ENCODE results near the gene NAA38. TPM values are rescaled to one million over a fixed set of nuclear protein-coding genes. Genes with fewer than 3 reads are reported as not detected.
"Not testable (repeated sequence)": the region's sequence is repeated elsewhere in the genome, so short reads cannot be mapped to it uniquely, and the experiment has no call there.

Gene NAA38
- total and polyA plus RNA-seq, 2 experiments from 2014 or later: 71.5 to 185 TPM

DNA sequence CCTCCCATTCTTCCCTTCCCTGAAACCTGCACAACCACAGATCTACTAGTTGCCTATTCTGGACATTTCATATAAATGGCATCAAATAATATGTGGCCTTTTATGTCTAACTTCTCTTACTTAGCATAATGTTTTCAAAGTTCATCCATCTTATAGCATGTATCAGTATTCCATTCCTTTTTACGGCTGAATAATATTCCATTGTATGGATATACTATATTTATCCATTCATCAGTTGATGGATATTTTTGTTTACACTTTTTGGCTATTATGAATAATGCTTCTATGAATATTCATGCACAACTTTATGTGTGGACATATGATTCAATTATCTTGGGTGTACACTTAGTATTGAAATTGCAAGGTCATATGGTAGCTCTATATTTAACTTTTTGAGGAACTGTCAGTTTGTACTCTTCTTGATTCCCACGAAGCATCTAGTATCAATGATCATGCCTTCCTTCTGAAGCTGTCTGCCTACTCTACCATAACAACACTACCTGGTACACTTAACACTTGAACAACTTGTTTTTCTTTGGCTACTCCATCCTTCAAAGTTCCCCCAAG is 18.5 kb upstream of the NAA38 start:
- H3K27ac ChIP-seq: no peak overlapping the region
- no peak overlapping the region for H3K4me2 ChIP-seq (ENCODE audit: unreplicated experiment)
- TF ChIP-seq EZH2phosphoT487 (IDR thresholded peaks at IDR 0.05; ENCODE audit: insufficient read depth, low read depth) (no peak), EZH2 (IDR thresholded peaks at IDR 0.05; ENCODE audit: insufficient read depth, poor library complexity, severe bottlenecking) (no peak)
- 91 to 96% methylated on average over 2 of the region's 2 CpGs for whole genome bisulfite sequencing, 2 experiments (ENCODE audit: low coverage in 1 of 2, low lambda C conversion rate in 2 of 2, missing lambda C conversion rate in 2 of 2)
- H2AFZ ChIP-seq: no peak overlapping the region
- H4K20me1 ChIP-seq (ENCODE audit: insufficient read depth): no peaks in the 10 kb centered on the region
- H3K4me3 ChIP-seq: no peak overlapping the region
- H3K36me3 ChIP-seq (ENCODE audit: low read depth): 0 out of 2 replicates have a peak, but pooled peaks cover 11% of the 10 kb centered on the region
- H3K4me1 ChIP-seq (ENCODE audit: insufficient read depth): no peaks in the 10 kb centered on the region
- H3K9me3 ChIP-seq (ENCODE audit: low read depth): no peaks in the 10 kb centered on the region
- no peak for DNase-seq
- no peaks in the 10 kb centered on the region for H3K27me3 ChIP-seq (replicated peaks; ENCODE audit: insufficient read depth)
- H3K9ac ChIP-seq: no peak overlapping the region
- H3F3A ChIP-seq (ENCODE audit: insufficient read depth): no peaks in the 10 kb centered on the region
- no peaks in the 10 kb centered on the region for H3K9me2 ChIP-seq (ENCODE audit: insufficient read depth)
- in situ Hi-C loops (cut with MboI): no loop called here
- H3K79me2 ChIP-seq (ENCODE audit: insufficient read depth): no peaks in the 10 kb centered on the region

DNA sequence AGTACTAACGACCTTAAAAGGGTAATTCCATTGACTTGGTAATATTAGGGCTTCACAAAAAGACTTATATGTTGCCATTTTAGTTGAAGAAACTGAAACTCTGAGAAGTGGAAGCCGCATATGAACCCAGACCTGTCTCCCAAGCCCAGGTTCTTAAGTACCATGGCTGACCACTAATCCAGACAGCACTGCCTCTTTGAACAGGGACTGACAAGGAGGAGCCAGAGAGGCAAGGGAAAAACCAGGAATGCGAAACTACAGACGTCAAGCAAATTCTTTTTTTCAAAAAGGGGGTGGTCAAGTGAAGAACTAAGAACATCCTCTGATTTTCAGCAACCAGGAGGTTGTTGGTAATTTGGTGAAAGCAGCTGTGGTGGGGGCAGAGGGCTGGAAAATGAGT is 15.7 kb upstream of the NAA38 start:
- no peak overlapping the region for H3K9ac ChIP-seq
- no peak for DNase-seq
- TF ChIP-seq EZH2phosphoT487 (IDR thresholded peaks at IDR 0.05; ENCODE audit: insufficient read depth, low read depth): no peak
- TF ChIP-seq EZH2 (IDR thresholded peaks at IDR 0.05; ENCODE audit: insufficient read depth, poor library complexity, severe bottlenecking): no peak
- in situ Hi-C loops (cut with MboI): no loop called here
- H3K4me1 ChIP-seq (ENCODE audit: insufficient read depth): no peaks in the 10 kb centered on the region
- H2AFZ ChIP-seq: no peak overlapping the region
- H3F3A ChIP-seq (ENCODE audit: insufficient read depth): no peaks in the 10 kb centered on the region
- H3K27me3 ChIP-seq (replicated peaks; ENCODE audit: insufficient read depth): no peaks in the 10 kb centered on the region
- H3K4me3 ChIP-seq: no peak overlapping the region
- H3K36me3 ChIP-seq (ENCODE audit: low read depth): 0 out of 2 replicates have a peak, but pooled peaks cover 7% of the 10 kb centered on the region
- no peaks in the 10 kb centered on the region for H3K79me2 ChIP-seq (ENCODE audit: insufficient read depth)
- no peaks in the 10 kb centered on the region for H3K9me2 ChIP-seq (ENCODE audit: insufficient read depth)
- no peak overlapping the region for H3K27ac ChIP-seq
- WGBS, 2 experiments (ENCODE audit: low coverage in 1 of 2, low lambda C conversion rate in 2 of 2, missing lambda C conversion rate in 2 of 2): 77 to 79% methylated on average over 4 of the region's 4 CpGs
- no peaks in the 10 kb centered on the region for H3K9me3 ChIP-seq (ENCODE audit: low read depth)
- no peaks in the 10 kb centered on the region for H4K20me1 ChIP-seq (ENCODE audit: insufficient read depth)
- no peak overlapping the region for H3K4me2 ChIP-seq (ENCODE audit: unreplicated experiment)

DNA sequence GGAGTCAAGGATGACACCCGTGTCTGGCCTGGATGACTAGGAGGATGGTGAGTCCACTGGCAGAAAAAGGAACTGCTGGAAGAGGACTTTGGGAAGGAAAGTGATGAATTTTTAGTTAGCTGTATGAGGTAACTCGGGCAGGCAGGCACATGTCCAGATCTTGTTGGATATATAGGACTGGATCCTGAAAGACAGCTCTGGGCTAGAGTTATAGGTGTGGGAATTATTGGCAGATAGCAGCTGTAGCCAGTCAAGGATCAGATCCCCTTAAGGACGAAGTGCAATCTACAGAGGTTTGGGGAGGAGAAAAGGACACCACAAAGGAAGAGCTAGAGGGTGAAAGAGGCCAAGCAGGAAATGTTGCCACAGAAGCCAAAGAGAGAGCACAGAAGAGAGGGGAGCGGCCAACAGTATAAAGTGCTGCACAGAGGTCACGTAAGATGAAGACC is 10.5 kb upstream of the NAA38 start:
- DNase-seq: no peak
- 81 to 82% methylated on average over 5 of the region's 5 CpGs for WGBS, 2 experiments (ENCODE audit: low coverage in 1 of 2, low lambda C conversion rate in 2 of 2, missing lambda C conversion rate in 2 of 2)
- Histone ChIP-seq H3K36me3 (ENCODE audit: low read depth) (0 out of 2 replicates have a peak, but pooled peaks cover 3% of the 10 kb centered on the region), H3K9me3 (ENCODE audit: low read depth) (no peaks in the 10 kb centered on the region), H4K20me1 (ENCODE audit: insufficient read depth) (no peaks in the 10 kb centered on the region), H3K79me2 (ENCODE audit: insufficient read depth) (no peaks in the 10 kb centered on the region), H3K4me1 (ENCODE audit: insufficient read depth) (no peaks in the 10 kb centered on the region), H3F3A (ENCODE audit: insufficient read depth) (peaks cover 16% of the 10 kb centered on the region; the same call in 1 of the 2 replicates), H2AFZ (no peak overlapping the region), H3K9me2 (ENCODE audit: insufficient read depth) (no peaks in the 10 kb centered on the region), H3K4me3 (no peak overlapping the region), H3K9ac (no peak overlapping the region), H3K27me3 (replicated peaks; ENCODE audit: insufficient read depth) (no peaks in the 10 kb centered on the region), H3K4me2 (ENCODE audit: unreplicated experiment) (no peak overlapping the region), H3K27ac (no peak overlapping the region)
- no peak for TF ChIP-seq EZH2phosphoT487 (IDR thresholded peaks at IDR 0.05; ENCODE audit: insufficient read depth, low read depth)
- TF ChIP-seq EZH2 (IDR thresholded peaks at IDR 0.05; ENCODE audit: insufficient read depth, poor library complexity, severe bottlenecking): no peak
- in situ Hi-C loops (cut with MboI): no loop called here

- H3K9ac ChIP-seq: no peak overlapping the region
- no peak overlapping the region for H3K27ac ChIP-seq
- no peaks in the 10 kb centered on the region for H3K9me3 ChIP-seq (ENCODE audit: low read depth)
- in situ Hi-C loops (cut with MboI): no loop called here
- H3F3A ChIP-seq (ENCODE audit: insufficient read depth): peaks cover 16% of the 10 kb centered on the region; the same call in 1 of the 2 replicates
- H3K4me2 ChIP-seq (ENCODE audit: unreplicated experiment): no peak overlapping the region
- DNase-seq: no peak
- no peaks in the 10 kb centered on the region for H3K9me2 ChIP-seq (ENCODE audit: insufficient read depth)
- peaks cover 12% of the 10 kb centered on the region for H3K79me2 ChIP-seq (ENCODE audit: insufficient read depth)
- no peaks in the 10 kb centered on the region for H4K20me1 ChIP-seq (ENCODE audit: insufficient read depth)
- no peak overlapping the region for H2AFZ ChIP-seq
- no peaks in the 10 kb centered on the region for H3K4me1 ChIP-seq (ENCODE audit: insufficient read depth)
- TF ChIP-seq EZH2 (IDR thresholded peaks at IDR 0.05; ENCODE audit: insufficient read depth, poor library complexity, severe bottlenecking): no peak
- TF ChIP-seq EZH2phosphoT487 (IDR thresholded peaks at IDR 0.05; ENCODE audit: insufficient read depth, low read depth): no peak
- H3K36me3 ChIP-seq (ENCODE audit: low read depth): 0 out of 2 replicates have a peak, but pooled peaks cover 3% of the 10 kb centered on the region
- H3K27me3 ChIP-seq (replicated peaks; ENCODE audit: insufficient read depth): no peaks in the 10 kb centered on the region
- WGBS, 2 experiments (ENCODE audit: low coverage in 1 of 2, low lambda C conversion rate in 2 of 2, missing lambda C conversion rate in 2 of 2): 85 to 89% methylated on average over 5 of the region's 5 CpGs
- no peak overlapping the region for H3K4me3 ChIP-seq
Observed at GRCh38 chr17:7864995-7865650, 7.8 kb upstream of the NAA38 start.

DNA sequence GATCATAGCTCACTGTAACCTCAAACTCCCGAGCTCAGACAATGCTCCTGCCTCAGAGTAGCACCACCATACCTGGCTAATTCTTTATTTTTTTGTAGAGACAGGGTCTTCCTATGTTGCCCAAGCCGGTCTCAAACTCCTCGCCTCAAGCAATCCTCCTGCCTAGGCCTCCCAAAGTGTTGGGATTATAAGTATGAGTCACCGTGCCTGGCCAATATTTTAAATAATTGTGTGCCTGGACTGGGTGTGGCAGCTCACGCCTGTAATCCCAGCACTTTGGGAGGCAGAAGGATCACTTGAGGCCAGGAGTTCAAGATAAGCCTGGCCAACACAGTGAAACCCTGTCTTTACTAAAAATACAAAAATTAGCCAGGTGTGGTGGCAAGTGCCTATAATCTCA is 7.0 kb upstream of the NAA38 start:
- H3K4me3 ChIP-seq; H3K9ac ChIP-seq; H4K20me1 ChIP-seq (ENCODE audit: insufficient read depth); H3K36me3 ChIP-seq (ENCODE audit: low read depth); H3K27me3 ChIP-seq (replicated peaks; ENCODE audit: insufficient read depth); H3K27ac ChIP-seq; H3K9me3 ChIP-seq (ENCODE audit: low read depth); H3K9me2 ChIP-seq (ENCODE audit: insufficient read depth); H2AFZ ChIP-seq; in situ Hi-C loops (cut with MboI); DNase-seq; H3K4me1 ChIP-seq (ENCODE audit: insufficient read depth); H3K4me2 ChIP-seq (ENCODE audit: unreplicated experiment): not testable (repeated sequence)
- H3K79me2 ChIP-seq (ENCODE audit: insufficient read depth): peaks cover 20% of the 10 kb centered on the region
- peaks cover 16% of the 10 kb centered on the region; the same call in 1 of the 2 replicates for H3F3A ChIP-seq (ENCODE audit: insufficient read depth)
- WGBS, 2 experiments (ENCODE audit: low coverage in 1 of 2, low lambda C conversion rate in 2 of 2, missing lambda C conversion rate in 2 of 2): 79 to 87% methylated on average over 5 of the region's 5 CpGs
